ENCODE results near the gene SUN3. TPM values are rescaled to one million over a fixed set of nuclear protein-coding genes. Genes with fewer than 3 reads are reported as not detected.
A peak's percentile ranks its signal among the peaks of the same experiment; 100 is the strongest.

Gene SUN3
- total and polyA plus RNA-seq, 2 of the 4 experiments (the other 2 are of a cell fraction) = not detected

GRCh38 chr7:47988496-47989386 lies 40.2 kb downstream of the SUN3 start:
- Histone ChIP-seq H3K9me1 (ENCODE audit: insufficient read depth, low read length) (no peaks in the 10 kb centered on the region), H2AK5ac (ENCODE audit: low read depth, low read length) (no peak overlapping the region), H2AFZ (replicated peaks; ENCODE audit: low read length, poor library complexity) (no peak overlapping the region), H3K4me3 (ENCODE audit: insufficient read depth, low read depth, low read length) (no peak overlapping the region), H2AK9ac (replicated peaks; ENCODE audit: low read depth, low read length, poor library complexity) (no peak overlapping the region), H2BK15ac (ENCODE audit: low read depth, low read length) (no peak overlapping the region), H4K5ac (ENCODE audit: low read depth, low read length) (no peak overlapping the region), H3K4me1 (ENCODE audit: control insufficient read depth, insufficient read depth, low read length) (no peaks in the 10 kb centered on the region; the same call in 1 of the 2 replicates), H3K56ac (ENCODE audit: extremely low read depth, insufficient read depth, low read length) (no peak overlapping the region), H3K27ac (ENCODE audit: insufficient read depth, low read length) (no peak overlapping the region), H3K23ac (ENCODE audit: low read depth, low read length) (no peak overlapping the region), H3K27me3 (ENCODE audit: control insufficient read depth, insufficient read depth, low read length) (no peaks in the 10 kb centered on the region; the same call in 1 of the 2 replicates), H2BK5ac (ENCODE audit: low read depth, low read length, poor library complexity, severe bottlenecking) (no peak overlapping the region), H2BK120ac (ENCODE audit: low read depth, low read length) (no peak overlapping the region), H3K18ac (ENCODE audit: low read depth, low read length) (no peak overlapping the region), H3K4me2 (ENCODE audit: low read depth, low read length) (no peak overlapping the region), H4K8ac (ENCODE audit: low read depth in 2 of 2, low read length in 2 of 2) (no peak overlapping the region), H2BK20ac (ENCODE audit: low read depth, low read length) (no peak overlapping the region), H4K91ac (ENCODE audit: insufficient read depth, low read depth, low read length) (no peak overlapping the region), H3K4ac (ENCODE audit: low read depth, low read length) (no peak overlapping the region), H3K79me1 (ENCODE audit: low read depth in 1 of 2, low read length in 2 of 2) (no peaks in the 10 kb centered on the region), H3K14ac (replicated peaks; ENCODE audit: low read depth, low read length) (no peak overlapping the region), H4K20me1 (ENCODE audit: insufficient read depth, low read length) (no peaks in the 10 kb centered on the region), H3K36me3 (ENCODE audit: control insufficient read depth, insufficient read depth, low read length) (no peaks in the 10 kb centered on the region), H3K9me3 (ENCODE audit: control insufficient read depth, insufficient read depth, low read length) (no peaks in the 10 kb centered on the region), H3K9ac (ENCODE audit: low read depth, low read length) (no peak overlapping the region)
- intact Hi-C loops (cut with micrococcal nuclease) = no loop called here
- ATAC-seq (ENCODE audit: low read depth) (no peak), DNase-seq (peak; percentile 5)
- TF ChIP-seq SMC3 (IDR thresholded peaks at IDR 0.05; ENCODE audit: low read depth, low read length) = no peak
- peak; percentile 34 for TF ChIP-seq CTCF (conservative IDR thresholded peaks at IDR 0.05; ENCODE audit: low read depth, low read length)
- no peak for TF ChIP-seq RCOR1 (IDR thresholded peaks at IDR 0.05; ENCODE audit: insufficient replicate concordance, low read length)
- BruUV-seq (replicated peaks) = no TSS peak
- ChIA-PET CTCF (interaction anchor here (0.8 to 1.8 kb wide), 6 partner anchors 10 to 169 kb away, joined by 3 to 8 read pairs (median 4); no protein-coding TSS in a partner anchor), POLR2A (ENCODE audit: unreplicated experiment) (no interaction called here)
- 20% methylated on average over 1 of the region's 8 CpGs; no CpG with 5 or more reads in 1 of the 2 experiments for WGBS, 2 experiments (ENCODE audit: extremely low coverage in 2 of 2, insufficient read length in 1 of 2)
- dilution Hi-C loops (cut with HindIII; ENCODE audit: low sequenced_read_pairs, unreplicated experiment) = loop anchor here (25.0 kb wide), 1 partner anchor 124 kb away; no protein-coding TSS in a partner anchor
- in situ Hi-C loops (cut with MboI; ENCODE audit: low sequenced_read_pairs) = loop anchor here (10.0 kb wide), 1 partner anchor 106 kb away; no protein-coding TSS in a partner anchor
